NCI-H1694 (cell line): ENCODE data around the gene KRT38.

Experiments
- DNase-seq: peaks from one replicate; lab custom pipeline; 2025; lab: John Stamatoyannopoulos, UW

KRT38 gene

GRCh38 chr17:41421617-41422016 is 19.2 kb downstream of the KRT38 start:
- DNase-seq = no peak

GRCh38 chr17:41421116-41421515 is 19.7 kb downstream of the KRT38 start:
- DNase-seq = no peak

GRCh38 chr17:41420134-41420533 is 20.6 kb downstream of the KRT38 start:
- no peak for DNase-seq

GRCh38 chr17:41419716-41420115 is 21.1 kb downstream of the KRT38 start:
- DNase-seq = no peak

GRCh38 chr17:41418116-41418860 is 22.5 kb downstream of the KRT38 start:
- DNase-seq = no peak

GRCh38 chr17:41417576-41418015 is 23.2 kb downstream of the KRT38 start:
- DNase-seq = no peak

GRCh38 chr17:41417127-41417526 is 23.7 kb downstream of the KRT38 start:
- DNase-seq = no peak

- DNase-seq = no peak
Observed at GRCh38 chr17:41416479-41416878, 24.3 kb downstream of the KRT38 start.

- no peak for DNase-seq
Observed at GRCh38 chr17:41415833-41416335, 24.9 kb downstream of the KRT38 start.

- no peak for DNase-seq
Observed at GRCh38 chr17:41415411-41415810, 25.4 kb downstream of the KRT38 start.

GRCh38 chr17:41413982-41414381 is 26.8 kb downstream of the KRT38 start:
- DNase-seq = no peak

- DNase-seq = no peak
Observed at GRCh38 chr17:41413353-41413957, 27.3 kb downstream of the KRT38 start.

- no peak for DNase-seq
Observed at GRCh38 chr17:41411072-41411840, 29.5 kb downstream of the KRT38 start.

GRCh38 chr17:41407226-41407625 is 33.6 kb downstream of the KRT38 start:
- no peak for DNase-seq

- DNase-seq = no peak
Observed at GRCh38 chr17:41406205-41406604, 34.6 kb downstream of the KRT38 start.

GRCh38 chr17:41404024-41404671 is 36.6 kb downstream of the KRT38 start:
- no peak for DNase-seq

GRCh38 chr17:41403404-41404023 is 37.3 kb downstream of the KRT38 start:
- DNase-seq = no peak

GRCh38 chr17:41402161-41402560 is 38.6 kb downstream of the KRT38 start:
- no peak for DNase-seq

GRCh38 chr17:41396996-41397660 is 43.7 kb downstream of the KRT38 start, which contains the start of gene KRT31:
Gene KRT31, minus strand, starts transcription at chr17:41397608. Its CDS starts 69 bp downstream, at chr17:41397539.
- no peak for DNase-seq

GRCh38 chr17:41396340-41396739 is 44.4 kb downstream of the KRT38 start:
- no peak for DNase-seq

GRCh38 chr17:41395611-41396010 is 45.2 kb downstream of the KRT38 start:
- DNase-seq = no peak
